ENCODE data around the gene DMWD. TPM values are rescaled to one million over a fixed set of nuclear protein-coding genes. Genes with fewer than 3 reads are reported as not detected.

DMWD gene
- total and polyA plus RNA-seq, 2 of the 4 experiments (the other 2 are of a cell fraction), result 9.7 to 28.5 TPM

- Histone ChIP-seq H2BK20ac (ENCODE audit: low read depth, low read length) (no peak overlapping the region), H4K8ac (ENCODE audit: low read depth in 2 of 2, low read length in 2 of 2) (no peak overlapping the region), H3K18ac (ENCODE audit: low read depth, low read length) (no peak overlapping the region), H4K91ac (ENCODE audit: insufficient read depth, low read depth, low read length) (no peak overlapping the region), H4K5ac (ENCODE audit: low read depth, low read length) (no peak overlapping the region), H3K79me1 (ENCODE audit: low read depth in 1 of 2, low read length in 2 of 2) (no peaks in the 10 kb centered on the region), H3K36me3 (ENCODE audit: control insufficient read depth, insufficient read depth, low read length) (no peaks in the 10 kb centered on the region), H3K9me1 (ENCODE audit: insufficient read depth, low read length) (no peaks in the 10 kb centered on the region), H3K4me3 (ENCODE audit: insufficient read depth, low read depth, low read length) (no peak overlapping the region), H3K27me3 (ENCODE audit: control insufficient read depth, insufficient read depth, low read length) (no peaks in the 10 kb centered on the region), H2AFZ (replicated peaks; ENCODE audit: low read length, poor library complexity) (peak overlapping the region; percentile 53), H2BK120ac (ENCODE audit: low read depth, low read length) (no peak overlapping the region), H2BK15ac (ENCODE audit: low read depth, low read length) (no peak overlapping the region), H3K9me3 (ENCODE audit: control insufficient read depth, insufficient read depth, low read length) (no peaks in the 10 kb centered on the region), H3K4me2 (ENCODE audit: low read depth, low read length) (no peak overlapping the region), H3K4ac (ENCODE audit: low read depth, low read length) (no peak overlapping the region), H3K27ac (ENCODE audit: insufficient read depth, low read length) (no peak overlapping the region), H4K20me1 (ENCODE audit: insufficient read depth, low read length) (no peaks in the 10 kb centered on the region), H3K56ac (ENCODE audit: extremely low read depth, insufficient read depth, low read length) (no peak overlapping the region), H2AK9ac (replicated peaks; ENCODE audit: low read depth, low read length, poor library complexity) (no peak overlapping the region), H2AK5ac (ENCODE audit: low read depth, low read length) (no peak overlapping the region), H3K9ac (ENCODE audit: low read depth, low read length) (no peak overlapping the region), H3K14ac (replicated peaks; ENCODE audit: low read depth, low read length) (no peak overlapping the region), H3K23ac (ENCODE audit: low read depth, low read length) (no peak overlapping the region), H3K4me1 (ENCODE audit: control insufficient read depth, insufficient read depth, low read length) (no peaks in the 10 kb centered on the region), H2BK5ac (ENCODE audit: low read depth, low read length, poor library complexity, severe bottlenecking) (no peak overlapping the region)
- POLR2A ChIA-PET (ENCODE audit: unreplicated experiment), result interaction anchor here (0.6 kb wide), 1 partner anchor 39 kb away, joined by 3 read pairs; no protein-coding TSS in a partner anchor
- in situ Hi-C loops (cut with MboI; ENCODE audit: low sequenced_read_pairs) (no loop called here), dilution Hi-C loops (cut with HindIII; ENCODE audit: low sequenced_read_pairs, unreplicated experiment) (no loop called here), intact Hi-C loops (cut with micrococcal nuclease) (no loop called here)
- 53% methylated on average over 4 of the region's 6 CpGs; no CpG with 5 or more reads in 1 of the 2 experiments for WGBS, 2 experiments (ENCODE audit: extremely low coverage in 2 of 2, insufficient read length in 1 of 2)
- CTCF ChIA-PET, result interaction anchor here (0.6 kb wide), 1 partner anchor 81 kb away, joined by 3 read pairs; no protein-coding TSS in a partner anchor
- no peak for DNase-seq
- BruUV-seq (replicated peaks), result no TSS peak
- no peak for TF ChIP-seq POLR2A (IDR thresholded peaks at IDR 0.05; ENCODE audit: low read depth, low read length)
- no peak for TF ChIP-seq BHLHE40 (IDR thresholded peaks at IDR 0.05; ENCODE audit: low read depth, low read length)
- TF ChIP-seq ELK1 (IDR thresholded peaks at IDR 0.05; ENCODE audit: borderline replicate concordance, low read depth, low read length), result no peak
- TF ChIP-seq MAFK (IDR thresholded peaks at IDR 0.05; ENCODE audit: low read depth, low read length), result no peak
- no peak for TF ChIP-seq NFE2L2 (IDR thresholded peaks at IDR 0.05; ENCODE audit: low read depth, low read length)
- TF ChIP-seq CTCF (conservative IDR thresholded peaks at IDR 0.05; ENCODE audit: low read depth, low read length), result 0 out of 2 replicates have a peak, but pooled peaks have one; percentile 13
- TF ChIP-seq CHD1 (IDR thresholded peaks at IDR 0.05; ENCODE audit: low read depth, low read length), result no peak
- ATAC-seq (ENCODE audit: low read depth), result no peak
Measured at GRCh38 chr19:45753548-45753947, 39.1 kb downstream of the DMWD start.
